CD4-positive, alpha-beta T cell treated with Interleukin-15 for 4 hours (primary cell): Measurements from ENCODE around the gene HECW1.

Experiments
- DNase-seq: peaks from one replicate; pipeline ENCODE4 v3.0.0-alpha.2; 2020; ENCODE audit warnings: low spot score

Gene HECW1

DNA sequence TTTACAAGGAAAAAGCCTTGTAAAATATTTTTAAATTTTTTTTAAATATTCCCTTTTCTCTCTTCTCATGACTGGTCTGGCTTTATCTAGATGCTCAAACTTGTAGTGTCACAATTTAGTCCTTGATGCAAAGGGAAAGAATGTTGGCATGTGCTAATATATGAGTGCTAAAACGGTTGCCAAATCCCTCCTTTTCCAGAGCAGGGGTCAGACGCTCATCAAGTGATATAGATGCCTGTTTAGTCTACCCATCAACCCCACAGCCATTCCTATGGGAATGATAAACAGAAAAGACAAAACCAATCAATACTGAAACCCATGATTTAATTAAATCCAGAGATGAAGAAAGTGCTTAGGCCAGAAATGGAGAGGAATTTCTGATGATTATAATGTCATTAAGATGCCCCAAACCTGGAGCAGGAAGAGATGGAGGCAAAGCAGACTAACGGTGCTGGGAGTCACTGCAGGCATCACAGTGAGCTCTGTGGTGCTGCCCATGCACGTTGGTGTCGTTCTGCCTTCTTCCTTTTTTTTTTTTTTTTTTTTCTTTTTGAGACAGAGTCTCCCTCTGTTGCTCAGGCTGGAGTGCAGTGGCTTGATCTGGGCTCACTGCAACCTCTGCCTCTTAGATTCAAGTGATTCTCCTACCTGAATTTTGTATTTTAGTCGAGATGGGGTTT lies 260.4 kb downstream of the HECW1 start:
- no peak for DNase-seq

GRCh38 chr7:43377196-43377960 lies 264.9 kb downstream of the HECW1 start:
- no peak for DNase-seq

- no peak for DNase-seq
Observed at GRCh38 chr7:43379210-43379609, 266.8 kb downstream of the HECW1 start.

DNA sequence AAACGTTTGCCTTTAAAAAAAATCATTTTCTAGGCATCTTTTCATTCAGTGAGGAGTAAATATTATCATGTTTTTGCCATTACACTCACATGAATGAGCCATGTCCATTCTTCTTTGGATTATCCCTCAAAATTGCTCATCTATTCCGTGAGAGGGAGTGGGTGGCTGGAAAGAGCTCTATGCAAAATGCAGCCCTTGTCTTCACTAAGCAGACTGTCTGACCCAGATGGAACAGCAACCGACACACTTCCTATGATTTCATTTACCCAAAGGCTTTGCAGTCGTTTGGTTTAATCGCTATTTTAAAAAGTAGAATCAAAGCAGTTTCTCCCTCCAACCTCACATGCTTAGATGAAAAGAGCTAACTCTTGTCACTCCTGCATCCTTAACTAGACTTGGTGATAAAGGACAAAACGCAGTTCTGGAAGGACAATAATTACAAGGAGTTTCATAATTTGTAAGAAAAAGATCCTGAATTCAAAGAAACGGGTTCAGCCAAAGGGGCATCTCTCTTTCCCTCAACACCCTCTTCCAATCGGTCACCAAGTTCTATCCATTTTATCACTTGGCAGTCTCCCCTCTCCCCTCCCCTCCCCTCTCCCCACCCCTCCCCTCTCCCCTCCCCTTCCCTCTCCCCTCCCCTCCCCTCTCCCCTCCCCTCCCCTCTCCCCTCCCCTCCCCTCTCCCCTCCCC lies 272.3 kb downstream of the HECW1 start:
- DNase-seq = no peak

- DNase-seq = no peak
Observed at GRCh38 chr7:43385309-43385680, 272.8 kb downstream of the HECW1 start.

- no peak for DNase-seq
Observed at GRCh38 chr7:43385856-43386255, 273.4 kb downstream of the HECW1 start.

DNA sequence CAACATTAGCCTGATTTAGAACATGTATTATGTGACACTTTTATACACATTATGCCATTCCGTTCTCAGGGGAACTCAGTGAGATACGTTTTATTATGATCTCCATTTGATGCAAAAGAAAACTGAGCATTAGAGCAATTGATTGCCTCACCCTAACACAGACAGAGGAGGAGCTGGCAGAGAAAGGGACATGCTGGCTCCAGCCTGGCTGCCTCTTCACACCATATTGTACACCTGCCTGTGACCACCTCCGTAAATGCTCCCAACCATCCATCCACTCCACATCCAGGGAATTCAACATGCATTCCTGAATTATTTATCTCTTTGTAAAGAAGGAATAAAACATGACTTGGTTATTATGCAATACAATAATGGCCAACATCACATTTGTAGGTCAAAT lies 275.5 kb downstream of the HECW1 start:
- DNase-seq = no peak

GRCh38 chr7:43390576-43390975 lies 278.1 kb downstream of the HECW1 start:
- no peak for DNase-seq

- DNase-seq = no peak
Observed at GRCh38 chr7:43391518-43391917, 279.1 kb downstream of the HECW1 start.

GRCh38 chr7:43392638-43393330 lies 280.3 kb downstream of the HECW1 start:
- no peak for DNase-seq

GRCh38 chr7:43394441-43395130 lies 282.1 kb downstream of the HECW1 start:
- DNase-seq = no peak

DNA sequence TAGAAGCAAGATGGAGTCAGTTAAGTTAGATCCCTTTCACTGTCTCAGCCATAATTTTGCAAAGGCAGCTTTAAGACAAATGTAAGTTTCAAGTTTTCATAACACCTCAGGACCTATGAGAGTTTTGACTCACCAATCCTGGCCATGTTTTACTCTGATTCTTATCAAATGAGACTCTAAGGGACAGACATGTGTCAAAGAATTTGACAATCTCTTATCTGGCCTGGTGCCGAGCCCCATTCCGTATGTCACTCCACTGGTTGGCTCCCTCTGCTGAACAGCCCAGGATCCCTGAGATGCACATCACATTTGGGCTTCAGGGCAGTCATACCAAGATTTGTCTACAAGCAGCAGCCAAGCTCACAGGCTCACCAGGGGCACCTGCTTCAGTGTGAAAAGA lies 282.9 kb downstream of the HECW1 start:
- no peak for DNase-seq

DNA sequence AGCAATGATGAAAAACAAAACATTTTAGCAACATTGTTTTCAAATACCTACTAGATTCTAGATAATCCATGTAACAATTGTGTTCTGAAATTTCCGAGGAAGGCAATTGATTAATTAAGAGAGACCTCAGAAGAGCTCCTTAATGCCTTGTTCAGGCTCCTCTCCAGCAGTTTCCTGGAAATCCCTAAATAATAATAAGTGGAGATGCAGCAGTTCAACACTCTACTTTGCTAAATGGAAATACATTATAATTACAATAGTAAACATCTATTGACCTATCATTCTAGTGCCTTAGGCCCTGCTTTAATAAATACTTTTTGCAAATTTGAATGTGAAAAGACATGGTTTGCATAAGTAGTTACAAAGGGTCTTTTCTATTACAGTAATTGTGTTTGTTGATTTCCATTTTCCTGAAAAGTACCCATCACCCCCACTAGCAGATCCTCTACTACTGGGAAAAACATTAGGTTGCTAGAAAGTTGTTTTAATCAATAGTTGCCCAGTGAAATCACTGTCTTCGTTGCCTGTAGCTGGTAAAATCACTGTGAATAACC lies 283.8 kb downstream of the HECW1 start:
- no peak for DNase-seq

GRCh38 chr7:43398831-43399230 lies 286.4 kb downstream of the HECW1 start:
- DNase-seq = no peak

GRCh38 chr7:43405948-43406347 lies 293.5 kb downstream of the HECW1 start:
- no peak for DNase-seq

DNA sequence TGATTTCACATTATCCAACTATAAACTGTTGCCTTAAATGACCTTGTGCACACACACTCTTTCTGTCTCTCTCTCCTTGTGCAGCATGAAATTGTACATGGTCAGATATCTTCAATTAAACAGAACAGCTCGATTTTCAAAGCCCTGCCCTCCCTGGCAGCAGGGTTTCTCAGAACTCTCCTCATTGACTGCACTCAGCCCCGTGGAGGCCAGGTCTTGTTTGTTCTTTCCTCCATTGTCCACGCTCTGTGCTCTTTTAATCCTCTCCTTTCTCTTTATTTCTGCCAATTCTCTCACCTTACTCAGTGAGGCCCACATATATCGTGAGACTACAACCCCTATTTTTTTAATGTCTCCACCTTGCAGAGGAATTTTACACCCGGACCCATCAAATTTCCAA lies 294.5 kb downstream of the HECW1 start:
- no peak for DNase-seq

DNA sequence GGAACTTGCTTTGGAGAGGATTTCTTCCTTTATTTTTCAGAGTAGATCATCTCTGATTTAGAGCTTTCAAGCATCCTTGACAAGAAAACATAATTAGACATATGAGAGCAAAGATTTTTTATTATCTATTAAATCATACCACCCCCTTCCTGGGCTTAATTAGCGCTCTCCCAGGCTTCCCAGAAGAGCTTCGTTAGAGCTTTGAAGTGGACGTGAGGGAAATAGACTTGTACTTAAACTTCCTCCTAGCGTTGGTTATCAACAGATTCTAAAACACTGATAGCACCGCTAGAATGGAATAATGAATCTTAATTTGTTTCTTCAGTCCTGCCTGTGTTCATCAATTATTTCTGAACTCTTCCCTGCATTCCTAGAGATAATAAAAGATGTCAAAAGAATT lies 296.5 kb downstream of the HECW1 start:
- no peak for DNase-seq

GRCh38 chr7:43417455-43417854 lies 305.0 kb downstream of the HECW1 start:
- no peak for DNase-seq

GRCh38 chr7:43430411-43430810 lies 318.0 kb downstream of the HECW1 start:
- no peak for DNase-seq

- no peak for DNase-seq
Observed at GRCh38 chr7:43431020-43431595, 318.7 kb downstream of the HECW1 start.

DNA sequence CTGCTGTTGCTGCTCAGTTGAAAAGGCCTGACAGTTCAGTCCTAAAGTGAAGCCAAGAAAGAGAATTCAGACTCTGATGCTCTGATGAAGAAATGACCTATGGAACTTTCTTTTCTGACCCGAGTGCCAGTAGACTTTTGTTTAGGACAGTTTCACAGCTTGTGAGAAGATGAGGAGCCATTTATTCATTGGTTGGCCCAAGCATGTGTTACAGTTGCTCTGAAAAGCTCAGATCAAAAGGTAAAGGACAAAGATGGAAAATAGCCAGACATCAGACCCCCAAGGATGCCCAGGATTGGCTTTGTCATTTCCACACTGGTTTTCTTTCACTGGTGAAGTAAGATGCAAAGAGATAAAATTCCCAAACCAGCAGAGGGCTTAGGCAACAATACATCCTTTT lies 321.2 kb downstream of the HECW1 start:
- no peak for DNase-seq
